OCI-LY3 (cell line): Measurements from ENCODE around the gene SLC23A3.

ENCODE experiments used
- CTCF ChIP-seq: fragments of 200-600, 300-600 bp; sonication (generic); IDR thresholded peaks from 2 replicates; pipeline ENCODE4 v1.5.1; 2014; ENCODE audit warnings: antibody characterized with exemption, low read length, low read depth
- EZH2phosphoT487 ChIP-seq: fragments of 200-600 bp; shearing (Covaris generic); IDR thresholded peaks from 2 replicates; pipeline ENCODE4 v1.6.1; 2018; ENCODE audit warnings: antibody characterized with exemption, mixed run types, low read depth

- TF ChIP-seq CTCF = no peak
- TF ChIP-seq EZH2phosphoT487 = no peak
These were observed 38.3 kb upstream of the SLC23A3 start for GRCh38 chr2:219207884-219208740.
